A549 treated with AZD9567 at 1 μM for 4 hours (cell line): ENCODE data around the gene UQCRFS1. TPM values are rescaled to one million over a fixed set of nuclear protein-coding genes. Genes with fewer than 3 reads are reported as not detected.

Experiments used
- total RNA-seq: library from RNA; stranded (reverse); fragments of 200-300 nt; extraction: Qiagen RNA extraction; gene quantifications from 5 replicates; pipeline ENCODE4 v1.2.3, GENCODE V29; 2022; ENCODE audit not compliant: insufficient read depth

The UQCRFS1 gene
- 103 to 132 TPM (median 125 TPM) in 5 replicates for total RNA-seq

GRCh38 chr19:29212648-29213573 lies at the start of gene UQCRFS1:
Gene UQCRFS1, minus strand, starts transcription at chr19:29213151. Its CDS starts 33 bp downstream, at chr19:29213118.

